ENCODE data around the gene COL16A1.
A peak's percentile ranks its signal among the peaks of the same experiment; 100 is the strongest.

The COL16A1 gene

GRCh38 chr1:31705080-31705866 is 1.5 kb upstream of the COL16A1 start:
- DNase-seq (ENCODE audit: low read depth), result peak; percentile 53

GRCh38 chr1:31704271-31705079 is 658 bp upstream of the COL16A1 start:
- peak; percentile 57 for DNase-seq (ENCODE audit: low read depth)

- no peak for DNase-seq (ENCODE audit: low read depth)
Measured at GRCh38 chr1:31702836-31703404, 897 bp downstream of the COL16A1 start.

GRCh38 chr1:31701091-31701736 is 2.6 kb downstream of the COL16A1 start:
- peak; percentile 94 for DNase-seq (ENCODE audit: low read depth)

- no peak for DNase-seq (ENCODE audit: low read depth)
Measured at GRCh38 chr1:31700468-31701090, 3.2 kb downstream of the COL16A1 start.

GRCh38 chr1:31699341-31699891 is 4.4 kb downstream of the COL16A1 start:
- DNase-seq (ENCODE audit: low read depth), result no peak

GRCh38 chr1:31697369-31697984 is 6.3 kb downstream of the COL16A1 start:
- DNase-seq (ENCODE audit: low read depth), result no peak

GRCh38 chr1:31696242-31696641 is 7.6 kb downstream of the COL16A1 start:
- no peak for DNase-seq (ENCODE audit: low read depth)

- no peak for DNase-seq (ENCODE audit: low read depth)
Measured at GRCh38 chr1:31695327-31695726, 8.5 kb downstream of the COL16A1 start.

- no peak for DNase-seq (ENCODE audit: low read depth)
Measured at GRCh38 chr1:31694964-31695313, 8.9 kb downstream of the COL16A1 start.

- no peak for DNase-seq (ENCODE audit: low read depth)
Measured at GRCh38 chr1:31694069-31694963, 9.5 kb downstream of the COL16A1 start.

GRCh38 chr1:31693231-31693630 is 10.6 kb downstream of the COL16A1 start:
- DNase-seq (ENCODE audit: low read depth), result no peak

- DNase-seq (ENCODE audit: low read depth), result no peak
Measured at GRCh38 chr1:31691951-31692350, 11.9 kb downstream of the COL16A1 start.

- no peak for DNase-seq (ENCODE audit: low read depth)
Measured at GRCh38 chr1:31691446-31691845, 12.4 kb downstream of the COL16A1 start.

GRCh38 chr1:31690921-31691320 is 12.9 kb downstream of the COL16A1 start:
- DNase-seq (ENCODE audit: low read depth), result no peak

- DNase-seq (ENCODE audit: low read depth), result peak; percentile 98
Measured at GRCh38 chr1:31689854-31690253, 14.0 kb downstream of the COL16A1 start.

GRCh38 chr1:31689379-31689778 is 14.4 kb downstream of the COL16A1 start:
- DNase-seq (ENCODE audit: low read depth), result no peak

GRCh38 chr1:31688233-31688918 is 15.4 kb downstream of the COL16A1 start:
- DNase-seq (ENCODE audit: low read depth), result peak; percentile 24

- DNase-seq (ENCODE audit: low read depth), result no peak
Measured at GRCh38 chr1:31687601-31688000, 16.2 kb downstream of the COL16A1 start.

- DNase-seq (ENCODE audit: low read depth), result no peak
Measured at GRCh38 chr1:31685795-31686194, 18.0 kb downstream of the COL16A1 start.

Measured in iris pigment epithelial cell (primary cell).